OCI-LY7 (cell line): ENCODE results near the gene JAM3. TPM values are rescaled to one million over a fixed set of nuclear protein-coding genes. Genes with fewer than 3 reads are reported as not detected.

Experiments used
- BruUV-seq: library from RNA; stranded (reverse); fragments of 400-500 nt; replicated peaks from 2 replicates; lab custom pipeline; 2021; lab: Mats Ljungman, UMichigan
- CTCF ChIA-PET: fragments of 300-600 bp; sonication (Branson Sonifier 250); formaldehyde crosslinking; loops from one replicate; lab custom pipeline; 2022; ENCODE audit warnings: antibody characterized with exemption; ENCODE audit not compliant: unreplicated experiment; lab: Charles Lee
- POLR2A ChIA-PET: fragments of 300-600 bp; sonication (Branson Sonifier 250); formaldehyde crosslinking; loops from one replicate; lab custom pipeline; 2022; ENCODE audit warnings: antibody characterized with exemption; lab: Charles Lee
- DNase-seq: peaks from one replicate; pipeline ENCODE4 v3.0.0-alpha.2; 2015; ENCODE audit warnings: low spot score
- H2AFZ ChIP-seq: fragments of 200-600 bp; sonication (generic), shearing (Covaris generic); 2 replicates; pipeline ENCODE4 v1.6.1; 2014; ENCODE audit warnings: mild to moderate bottlenecking, antibody characterized with exemption, low read length, moderate library complexity
- H3K27ac ChIP-seq: fragments of 200-600 bp; sonication (generic); 2 replicates; pipeline ENCODE4 v1.5.1; 2014; ENCODE audit warnings: mixed run types, low read depth, mild to moderate bottlenecking, moderate library complexity, low read length, inconsistent platforms; ENCODE audit not compliant: poor library complexity, severe bottlenecking
- H3K36me3 ChIP-seq: fragments of 200-600 bp; sonication (generic); 2 replicates; pipeline ENCODE4 v1.6.1; 2014; ENCODE audit warnings: mild to moderate bottlenecking, antibody characterized with exemption, low read length, moderate library complexity, mixed read lengths; ENCODE audit not compliant: insufficient read depth
- H3K4me1 ChIP-seq: fragments of 200-600 bp; sonication (generic); 2 replicates; pipeline ENCODE4 v1.5.1; 2014; ENCODE audit warnings: mild to moderate bottlenecking, low read length; ENCODE audit not compliant: insufficient read depth, poor library complexity, severe bottlenecking
- H3K4me2 ChIP-seq: fragments of 200-600 bp; sonication (generic); 2 replicates; pipeline ENCODE4 v1.6.1; 2014; ENCODE audit warnings: mild to moderate bottlenecking, low read length
- H3K4me3 ChIP-seq: fragments of 200-600 bp; sonication (generic); 2 replicates; pipeline ENCODE4 v1.5.1; 2014; ENCODE audit warnings: mild to moderate bottlenecking, low read depth, low read length; ENCODE audit not compliant: poor library complexity, severe bottlenecking
- H3K79me2 ChIP-seq: fragments of 200-600 bp; sonication (generic); 2 replicates; pipeline ENCODE4 v1.6.1; 2016; ENCODE audit warnings: low read depth, mild to moderate bottlenecking, low read length, moderate library complexity, mixed read lengths; ENCODE audit not compliant: insufficient read depth
- H3K9me2 ChIP-seq: fragments of 200-600 bp; sonication (generic); 2 replicates; pipeline ENCODE4 v1.6.1; 2016; ENCODE audit warnings: mild to moderate bottlenecking, low read length, mixed read lengths; ENCODE audit not compliant: insufficient read depth
- H3K9me3 ChIP-seq: fragments of 200-600 bp; sonication (generic); 2 replicates; pipeline ENCODE4 v1.6.1; 2014; ENCODE audit warnings: mild to moderate bottlenecking, mixed run types, low read length, mixed read lengths
- H4K20me1 ChIP-seq: fragments of 200-600 bp; sonication (generic); 2 replicates; pipeline ENCODE4 v1.6.1; 2014; ENCODE audit warnings: mild to moderate bottlenecking, antibody characterized with exemption, low read length, moderate library complexity, mixed read lengths; ENCODE audit not compliant: insufficient read depth
- EZH2phosphoT487 ChIP-seq: fragments of 200-600 bp; sonication (generic); IDR thresholded peaks from 2 replicates; pipeline ENCODE4 v1.6.1; 2018; ENCODE audit warnings: low read depth, borderline replicate concordance, mild to moderate bottlenecking, mixed run types, antibody characterized with exemption, low read length, moderate library complexity, mixed read lengths
- intact Hi-C: fragments of 100-400 bp; cut with micrococcal nuclease; formaldehyde crosslinking; loops from one replicate; pipeline ENCODE4 v1.10.0; 2022; ENCODE audit not compliant: unreplicated experiment
- total RNA-seq, 2 experiments: library from RNA; depleted of rRNA in 1 of 2; stranded (reverse); fragments of >200 nt in 1 of 2; shearing (Covaris generic) in 1 of 2; gene quantifications; 2 replicates each; pipeline ENCODE4 v1.2.3, GENCODE V29; 2014 to 2022
- TF ChIP-seq, protein P1 (sequence below): fragments of 200-600 bp; sonication (generic); conservative IDR thresholded peaks from 2 replicates; pipeline ENCODE4 v1.5.1; 2014; ENCODE audit warnings: mild to moderate bottlenecking, antibody characterized with exemption, low read length, moderate library complexity, mixed read lengths

The JAM3 gene
- total RNA-seq, 2 experiments from 2014 or later = not detected

- no peak for DNase-seq
- intact Hi-C loops = no loop called here
- Histone ChIP-seq H4K20me1 (no peaks in the 10 kb centered on the region), H3K4me3 (no peak overlapping the region), H3K79me2 (no peaks in the 10 kb centered on the region), H3K9me3 (no peaks in the 10 kb centered on the region), H3K4me2 (no peak overlapping the region), H3K9me2 (no peaks in the 10 kb centered on the region), H3K36me3 (no peaks in the 10 kb centered on the region), H3K27ac (no peak overlapping the region), H2AFZ (no peak overlapping the region), H3K4me1 (no peaks in the 10 kb centered on the region)
- POLR2A ChIA-PET = no interaction called here
- TF ChIP-seq, protein P1, sequence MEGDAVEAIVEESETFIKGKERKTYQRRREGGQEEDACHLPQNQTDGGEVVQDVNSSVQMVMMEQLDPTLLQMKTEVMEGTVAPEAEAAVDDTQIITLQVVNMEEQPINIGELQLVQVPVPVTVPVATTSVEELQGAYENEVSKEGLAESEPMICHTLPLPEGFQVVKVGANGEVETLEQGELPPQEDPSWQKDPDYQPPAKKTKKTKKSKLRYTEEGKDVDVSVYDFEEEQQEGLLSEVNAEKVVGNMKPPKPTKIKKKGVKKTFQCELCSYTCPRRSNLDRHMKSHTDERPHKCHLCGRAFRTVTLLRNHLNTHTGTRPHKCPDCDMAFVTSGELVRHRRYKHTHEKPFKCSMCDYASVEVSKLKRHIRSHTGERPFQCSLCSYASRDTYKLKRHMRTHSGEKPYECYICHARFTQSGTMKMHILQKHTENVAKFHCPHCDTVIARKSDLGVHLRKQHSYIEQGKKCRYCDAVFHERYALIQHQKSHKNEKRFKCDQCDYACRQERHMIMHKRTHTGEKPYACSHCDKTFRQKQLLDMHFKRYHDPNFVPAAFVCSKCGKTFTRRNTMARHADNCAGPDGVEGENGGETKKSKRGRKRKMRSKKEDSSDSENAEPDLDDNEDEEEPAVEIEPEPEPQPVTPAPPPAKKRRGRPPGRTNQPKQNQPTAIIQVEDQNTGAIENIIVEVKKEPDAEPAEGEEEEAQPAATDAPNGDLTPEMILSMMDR = no peak
- no peak for TF ChIP-seq EZH2phosphoT487
- CTCF ChIA-PET = no interaction called here
- BruUV-seq = no TSS peak
These were observed 31.6 kb upstream of the JAM3 start for GRCh38 chr11:134037046-134037908.

DNA sequence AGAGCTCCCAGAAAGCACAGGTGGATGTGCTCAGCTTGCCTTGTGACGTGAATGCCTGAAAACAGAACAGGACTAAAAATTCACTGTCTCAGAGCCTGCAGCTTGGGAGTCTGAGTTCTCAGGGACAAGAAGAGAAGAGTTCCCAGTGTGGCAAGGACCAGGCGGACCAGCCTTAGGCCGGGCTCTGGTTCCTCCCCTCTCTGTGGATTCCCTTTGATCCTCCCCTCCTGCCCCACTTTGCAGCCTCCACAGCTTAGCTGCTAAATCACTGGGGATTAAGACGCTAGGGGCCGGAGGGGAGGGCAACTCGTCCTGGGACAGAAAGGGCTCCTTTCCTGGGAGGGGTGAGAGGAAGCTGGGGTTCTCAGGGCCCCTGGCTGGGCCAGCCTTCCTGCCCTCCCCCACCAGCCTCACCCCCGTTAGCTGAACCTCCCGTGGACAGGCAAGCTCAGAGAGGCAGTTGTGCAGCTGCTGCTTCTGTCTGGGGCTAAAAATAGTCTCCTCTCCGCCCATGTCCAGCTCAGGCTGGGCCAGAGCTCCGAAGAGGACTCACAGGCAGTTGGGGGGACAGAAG is 29.9 kb upstream of the JAM3 start:
- no peaks in the 10 kb centered on the region for H3K36me3 ChIP-seq
- CTCF ChIA-PET = no interaction called here

More for the DNA sequence above, 29.9 kb upstream of the JAM3 start:
- Histone ChIP-seq H3K4me2 (no peak overlapping the region), H3K9me3 (no peaks in the 10 kb centered on the region), H3K27ac (no peak overlapping the region), H2AFZ (no peak overlapping the region), H4K20me1 (no peaks in the 10 kb centered on the region), H3K79me2 (no peaks in the 10 kb centered on the region), H3K9me2 (no peaks in the 10 kb centered on the region), H3K4me1 (no peaks in the 10 kb centered on the region), H3K4me3 (no peak overlapping the region)
- no peak for DNase-seq
- POLR2A ChIA-PET = no interaction called here
- TF ChIP-seq, protein P1 = no peak
- no peak for TF ChIP-seq EZH2phosphoT487
- no TSS peak for BruUV-seq
- intact Hi-C loops = no loop called here
